Duodenal mucosa (tissue), 2 donors: ENCODE data around the gene TTLL6.
"Not testable (repeated sequence)": the region's sequence is repeated elsewhere in the genome, so short reads cannot be mapped to it uniquely, and the experiment has no call there.

Source experiments
- H3K27ac ChIP-seq: one replicate; pipeline ENCODE4 v1.7.0; 2013; ENCODE audit warnings: low read depth, low read length
- H3K27me3 ChIP-seq, 2 donors: one replicate each; pipeline ENCODE4 v1.7.0; 2013; ENCODE audit warnings: low read length in 2 of 2, control low read depth in 1 of 2; ENCODE audit not compliant: insufficient read depth in 2 of 2, control insufficient read depth in 1 of 2
- H3K36me3 ChIP-seq, 2 donors: one replicate each; pipeline ENCODE4 v1.7.0; 2013; ENCODE audit warnings: low read length in 2 of 2, control low read depth in 1 of 2; ENCODE audit not compliant: insufficient read depth in 2 of 2, control insufficient read depth in 1 of 2
- H3K4me1 ChIP-seq, 2 donors: one replicate each; pipeline ENCODE4 v1.7.0; 2013; ENCODE audit warnings: low read length in 2 of 2, control low read depth in 1 of 2; ENCODE audit not compliant: insufficient read depth in 2 of 2, control insufficient read depth in 1 of 2
- H3K4me3 ChIP-seq, 2 donors: one replicate each; pipeline ENCODE4 v1.7.0; 2013; ENCODE audit warnings: low read length in 2 of 2, low read depth in 1 of 2
- H3K9ac ChIP-seq, 2 donors: one replicate each; pipeline ENCODE4 v1.7.0; 2013; ENCODE audit warnings: low read length in 2 of 2, low read depth in 1 of 2
- H3K9me3 ChIP-seq, 2 donors: one replicate each; pipeline ENCODE4 v1.7.0; 2013; ENCODE audit warnings: low read length in 2 of 2, control low read depth in 1 of 2; ENCODE audit not compliant: control insufficient read depth in 1 of 2

TTLL6 gene

GRCh38 chr17:48840441-48840840 is 23.4 kb upstream of the TTLL6 start:
- Histone ChIP-seq H3K36me3 (peaks cover 7 to 9% of the 10 kb centered on the region in 2 donors), H3K4me3 (no peak overlapping the region), H3K27ac (no peak overlapping the region), H3K9me3 (no peaks in the 10 kb centered on the region), H3K9ac (peak overlapping the region in 1 of 2 donors; percentile 30), H3K4me1 (peaks cover 38 to 39% of the 10 kb centered on the region in 2 donors), H3K27me3 (no peaks in the 10 kb centered on the region)

DNA sequence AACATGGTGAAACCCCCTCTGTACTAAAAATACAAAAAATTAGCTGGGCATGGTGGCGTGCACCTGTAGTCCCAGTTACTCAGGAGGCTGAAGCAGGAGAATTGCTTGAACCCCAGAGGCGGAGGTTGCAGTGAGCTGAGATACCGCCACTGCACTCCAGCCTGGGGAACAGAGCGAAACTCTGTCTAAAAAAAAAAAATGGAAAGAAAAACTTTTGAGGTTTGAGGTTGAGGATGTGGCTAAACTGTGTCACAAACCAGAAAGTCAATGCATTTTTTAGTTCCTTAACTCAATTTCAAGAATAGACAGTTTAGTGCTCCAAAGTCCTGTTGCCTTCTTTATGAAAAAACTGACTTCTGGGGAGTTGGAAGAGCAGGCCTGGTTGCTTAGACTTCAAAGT is 20.4 kb upstream of the TTLL6 start:
- not testable (repeated sequence) for H3K36me3 ChIP-seq, H3K9ac ChIP-seq, H3K9me3 ChIP-seq, H3K27ac ChIP-seq, H3K27me3 ChIP-seq, H3K4me3 ChIP-seq
- peaks cover 46 to 55% of the 10 kb centered on the region in 2 donors for H3K4me1 ChIP-seq

- peaks cover 45 to 59% of the 10 kb centered on the region in 2 donors for H3K4me1 ChIP-seq
Observed at GRCh38 chr17:48835971-48836370, 18.9 kb upstream of the TTLL6 start.

GRCh38 chr17:48834973-48835372 is 17.9 kb upstream of the TTLL6 start:
- H3K4me1 ChIP-seq: peaks cover 35 to 51% of the 10 kb centered on the region in 2 donors

More at GRCh38 chr17:48835971-48836370, 18.9 kb upstream of the TTLL6 start:
- Histone ChIP-seq H3K4me3 (no peak overlapping the region), H3K36me3 (peaks cover 0 to 3% of the 10 kb centered on the region in 2 donors), H3K27ac (no peak overlapping the region), H3K9ac (no peak overlapping the region), H3K27me3 (no peaks in the 10 kb centered on the region), H3K9me3 (no peaks in the 10 kb centered on the region)

GRCh38 chr17:48831549-48831883 is 14.5 kb upstream of the TTLL6 start:
- H3K9me3 ChIP-seq: no peaks in the 10 kb centered on the region
- H3K27me3 ChIP-seq: no peaks in the 10 kb centered on the region
- H3K36me3 ChIP-seq: peaks cover 0 to 3% of the 10 kb centered on the region in 2 donors
- H3K9ac ChIP-seq: peak overlapping the region; percentile 90 to 98
- peaks cover 32 to 37% of the 10 kb centered on the region in 2 donors for H3K4me1 ChIP-seq
- H3K27ac ChIP-seq: peak overlapping the region; percentile 97
- peak overlapping the region; percentile 80 to 86 for H3K4me3 ChIP-seq

More at GRCh38 chr17:48834973-48835372, 17.9 kb upstream of the TTLL6 start:
- H3K4me3 ChIP-seq: no peak overlapping the region
- no peak overlapping the region for H3K9ac ChIP-seq
- H3K9me3 ChIP-seq: no peaks in the 10 kb centered on the region
- H3K36me3 ChIP-seq: peaks cover 0 to 3% of the 10 kb centered on the region in 2 donors
- H3K27ac ChIP-seq: no peak overlapping the region
- H3K27me3 ChIP-seq: no peaks in the 10 kb centered on the region

- Histone ChIP-seq H3K36me3 (peaks cover 0 to 3% of the 10 kb centered on the region in 2 donors), H3K9me3 (no peaks in the 10 kb centered on the region), H3K4me3 (peak within 1 kb of the TSS; percentile 80 to 86), H3K9ac (peak within 1 kb of the TSS; percentile 90 to 98), H3K27ac (peak within 1 kb of the TSS; percentile 97), H3K4me1 (peaks cover 27 to 37% of the 10 kb centered on the region in 2 donors), H3K27me3 (no peaks in the 10 kb centered on the region)
Observed at GRCh38 chr17:48830840-48831548, 14.0 kb upstream of the TTLL6 start, which contains the start of gene CALCOCO2. TSS of gene CALCOCO2 (plus strand) at chr17:48831035. CDS start at chr17:48841708, 10,673 bp downstream.

DNA sequence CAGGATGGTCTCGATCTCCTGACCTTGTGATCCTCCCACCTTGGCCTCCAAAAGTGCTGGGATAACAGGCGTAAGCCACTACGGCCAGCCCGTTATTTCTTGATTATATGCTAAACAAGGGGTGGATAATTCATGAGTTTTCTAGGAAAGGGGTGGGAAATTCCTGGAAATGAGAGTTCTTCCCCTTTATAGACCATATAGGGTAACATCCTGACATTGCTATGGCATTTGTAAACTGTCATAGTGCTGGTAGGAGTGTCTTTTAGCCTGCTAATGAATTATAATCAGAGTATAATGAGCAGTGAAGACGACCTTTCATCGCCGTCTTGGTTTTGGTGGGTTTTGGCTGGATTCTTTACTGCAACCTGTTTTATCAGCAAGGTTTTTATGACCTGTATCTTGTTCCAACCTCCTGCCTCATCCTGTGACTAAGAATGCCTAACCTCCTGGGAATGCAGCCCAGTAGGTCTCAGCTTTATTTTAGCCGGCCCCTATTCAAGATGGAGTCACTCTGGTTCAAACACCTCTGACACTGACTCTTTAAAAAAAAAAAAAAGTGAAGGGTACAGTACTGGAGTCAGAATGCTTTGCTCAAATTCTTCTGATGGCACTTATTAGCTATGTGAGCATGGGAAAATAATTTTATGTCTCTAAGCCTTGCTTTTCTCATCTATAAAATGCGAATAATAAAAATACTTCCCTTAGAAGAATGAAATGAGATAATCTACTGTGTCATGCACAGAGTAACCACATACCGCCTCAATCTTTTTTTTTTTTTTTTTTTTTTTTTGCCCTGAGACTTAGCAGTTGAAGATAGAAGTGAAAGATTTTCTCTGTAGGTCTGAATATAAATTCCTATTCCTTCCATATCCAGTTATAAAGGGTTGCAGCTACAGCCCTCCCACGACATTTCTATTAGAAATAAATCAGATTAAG is 8.7 kb upstream of the TTLL6 start:
- Histone ChIP-seq H3K9me3 (no peaks in the 10 kb centered on the region), H3K27me3 (no peaks in the 10 kb centered on the region), H3K4me3 (no peak overlapping the region), H3K36me3 (no peaks in the 10 kb centered on the region), H3K4me1 (no peaks in the 10 kb centered on the region), H3K27ac (no peak overlapping the region), H3K9ac (no peak overlapping the region)

DNA sequence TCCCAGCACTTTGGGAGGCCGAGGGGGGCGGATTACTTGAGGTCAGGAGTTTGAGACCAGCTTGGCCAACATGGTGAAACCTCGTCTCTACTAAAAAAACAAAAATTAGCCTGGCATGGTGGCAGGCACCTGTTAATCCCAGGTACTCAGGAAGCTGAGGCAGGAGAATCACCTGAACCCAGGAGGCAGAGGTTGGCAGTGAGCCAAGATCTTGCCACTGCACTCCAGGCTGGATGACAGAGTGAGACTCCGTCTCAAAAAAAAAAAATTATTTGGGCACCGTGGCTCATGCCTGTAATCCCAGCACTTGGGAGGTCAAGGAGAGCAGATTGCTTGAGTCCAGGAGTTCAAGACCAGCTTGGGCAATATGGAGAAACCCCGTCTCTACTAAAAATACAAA is 3.9 kb upstream of the TTLL6 start:
- H3K36me3 ChIP-seq, H3K27ac ChIP-seq, H3K9ac ChIP-seq, H3K27me3 ChIP-seq, H3K4me1 ChIP-seq, H3K9me3 ChIP-seq, H3K4me3 ChIP-seq: not testable (repeated sequence)

DNA sequence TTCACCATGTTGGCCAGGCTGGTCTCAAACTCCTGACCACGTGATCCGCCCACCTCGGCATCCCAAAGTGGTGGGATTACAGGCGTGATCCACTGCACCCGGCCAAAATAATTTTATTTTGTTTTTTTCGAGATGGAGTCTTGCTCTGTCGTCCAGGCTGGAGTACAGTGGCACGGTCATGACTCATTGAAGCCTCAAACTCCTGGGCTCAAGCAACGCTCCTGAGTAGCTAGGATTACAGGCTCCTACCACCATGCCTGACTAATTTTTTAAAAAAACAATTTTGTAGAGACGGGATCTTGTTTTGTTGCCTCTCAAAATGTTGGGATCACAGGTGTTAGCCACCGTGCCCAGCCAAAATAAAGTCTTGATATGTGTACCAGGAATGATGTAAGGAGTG is 2.4 kb upstream of the TTLL6 start:
- peaks cover 0 to 4% of the 10 kb centered on the region in 2 donors for H3K27me3 ChIP-seq

DNA sequence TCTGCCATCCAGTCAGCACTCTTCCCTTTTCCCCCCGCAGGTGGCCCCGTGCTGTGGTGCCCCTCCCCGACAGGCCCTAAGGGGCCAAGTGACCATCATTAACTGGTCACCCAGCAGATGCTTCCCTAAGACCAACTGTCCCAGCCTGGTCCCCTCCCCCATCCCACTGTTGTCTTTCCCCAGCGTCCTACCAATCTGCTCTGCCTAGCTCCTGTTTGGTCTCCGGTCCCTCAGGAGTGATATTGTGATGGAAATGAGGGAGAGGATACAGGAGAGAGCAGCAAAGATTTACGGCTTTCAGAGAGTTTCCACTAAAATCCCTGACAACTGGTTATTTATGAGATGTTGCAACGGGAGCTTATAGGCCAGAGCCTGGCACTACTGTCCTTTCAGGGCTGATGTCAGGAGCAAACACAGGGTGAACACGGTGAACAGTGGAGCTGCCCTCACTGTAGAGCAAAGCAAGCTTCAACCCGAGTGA is 1.4 kb upstream of the TTLL6 start:
- H3K27me3 ChIP-seq: peaks cover 0 to 4% of the 10 kb centered on the region in 2 donors
- peaks cover 8 to 11% of the 10 kb centered on the region in 2 donors for H3K4me1 ChIP-seq
- no peak overlapping the region for H3K9ac ChIP-seq
- no peaks in the 10 kb centered on the region for H3K9me3 ChIP-seq
- H3K4me3 ChIP-seq: no peak overlapping the region
- H3K27ac ChIP-seq: no peak overlapping the region
- H3K36me3 ChIP-seq: no peaks in the 10 kb centered on the region

More for the DNA sequence above, 2.4 kb upstream of the TTLL6 start:
- no peak overlapping the region for H3K27ac ChIP-seq
- H3K4me1 ChIP-seq: peaks cover 6 to 8% of the 10 kb centered on the region in 2 donors
- no peak overlapping the region for H3K9ac ChIP-seq
- no peak overlapping the region for H3K4me3 ChIP-seq
- no peaks in the 10 kb centered on the region for H3K36me3 ChIP-seq
- H3K9me3 ChIP-seq: no peaks in the 10 kb centered on the region
